GM18520 (cell line): ENCODE measurements around the gene PTDSS2.
"Not testable (repeated sequence)": the region's sequence is repeated elsewhere in the genome, so short reads cannot be mapped to it uniquely, and the experiment has no call there.

Source experiments
- ATAC-seq: cut with Tn5 transposase; IDR thresholded peaks from one replicate; pipeline ENCODE4 v1.9.1; 2021; ENCODE audit not compliant: unreplicated experiment

The PTDSS2 gene

GRCh38 chr11:431921-432320 is 18.2 kb upstream of the PTDSS2 start:
- no peak for ATAC-seq

- ATAC-seq, result no peak
These were observed 17.5 kb upstream of the PTDSS2 start for GRCh38 chr11:432501-433100.

DNA sequence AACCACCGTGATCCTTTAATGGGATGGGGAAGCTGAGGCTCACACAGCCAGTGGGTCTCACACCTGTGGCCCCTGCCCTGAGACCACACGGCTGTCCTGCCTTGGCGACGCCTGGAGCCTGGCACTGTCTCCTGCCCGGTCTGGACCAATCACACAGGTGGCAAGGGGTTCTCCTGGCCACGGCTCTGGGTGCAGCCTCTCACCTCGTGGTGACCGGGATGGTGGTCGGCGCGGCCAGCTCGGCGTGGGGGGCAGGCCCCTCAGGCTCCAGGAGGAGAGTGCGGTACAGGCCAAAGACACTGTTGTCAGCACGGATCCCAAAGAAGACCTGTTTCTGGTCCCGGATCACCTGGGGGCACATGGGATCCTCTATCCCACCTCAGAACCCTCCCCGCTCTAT is 17.0 kb upstream of the PTDSS2 start:
- no peak for ATAC-seq

- no peak for ATAC-seq
These were observed 16.4 kb upstream of the PTDSS2 start for GRCh38 chr11:433641-434040.

DNA sequence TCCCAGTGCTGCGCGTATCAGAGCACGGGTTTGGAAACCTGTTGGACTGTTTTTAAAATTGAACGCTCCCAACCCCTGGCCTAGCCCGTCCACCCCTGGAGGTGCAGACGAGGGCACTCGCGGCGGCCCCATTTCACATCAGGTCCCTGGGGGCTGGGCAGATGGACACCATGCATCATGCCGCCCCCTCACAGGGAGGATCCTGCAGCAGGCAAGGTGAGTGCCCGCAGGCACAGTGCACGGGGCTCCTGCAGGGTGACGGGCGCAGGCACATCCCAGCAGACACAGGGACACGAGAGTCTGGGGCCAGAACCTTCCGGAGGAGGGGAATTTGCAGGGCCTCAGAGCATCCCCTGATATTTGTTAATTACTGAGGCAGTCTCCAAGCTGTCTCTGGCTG is 15.6 kb upstream of the PTDSS2 start:
- ATAC-seq, result no peak

GRCh38 chr11:434999-435740 is 14.9 kb upstream of the PTDSS2 start:
- ATAC-seq, result not testable (repeated sequence)

- ATAC-seq, result no peak
These were observed 12.7 kb upstream of the PTDSS2 start for GRCh38 chr11:437228-437870.

GRCh38 chr11:438101-438844 is 11.8 kb upstream of the PTDSS2 start:
- ATAC-seq, result no peak

GRCh38 chr11:439315-440064 is 10.6 kb upstream of the PTDSS2 start:
- ATAC-seq, result no peak

- no peak for ATAC-seq
These were observed 9.7 kb upstream of the PTDSS2 start for GRCh38 chr11:440065-441042.

GRCh38 chr11:441043-441417 is 9.0 kb upstream of the PTDSS2 start:
- no peak for ATAC-seq

- no peak for ATAC-seq
These were observed 8.4 kb upstream of the PTDSS2 start, which contains the start of gene ANO9 for GRCh38 chr11:441418-442274. ANO9 (minus strand) TSS chr11:442011; CDS start chr11:441926, 85 bp downstream.

GRCh38 chr11:442611-443081 is 7.4 kb upstream of the PTDSS2 start:
- no peak for ATAC-seq

DNA sequence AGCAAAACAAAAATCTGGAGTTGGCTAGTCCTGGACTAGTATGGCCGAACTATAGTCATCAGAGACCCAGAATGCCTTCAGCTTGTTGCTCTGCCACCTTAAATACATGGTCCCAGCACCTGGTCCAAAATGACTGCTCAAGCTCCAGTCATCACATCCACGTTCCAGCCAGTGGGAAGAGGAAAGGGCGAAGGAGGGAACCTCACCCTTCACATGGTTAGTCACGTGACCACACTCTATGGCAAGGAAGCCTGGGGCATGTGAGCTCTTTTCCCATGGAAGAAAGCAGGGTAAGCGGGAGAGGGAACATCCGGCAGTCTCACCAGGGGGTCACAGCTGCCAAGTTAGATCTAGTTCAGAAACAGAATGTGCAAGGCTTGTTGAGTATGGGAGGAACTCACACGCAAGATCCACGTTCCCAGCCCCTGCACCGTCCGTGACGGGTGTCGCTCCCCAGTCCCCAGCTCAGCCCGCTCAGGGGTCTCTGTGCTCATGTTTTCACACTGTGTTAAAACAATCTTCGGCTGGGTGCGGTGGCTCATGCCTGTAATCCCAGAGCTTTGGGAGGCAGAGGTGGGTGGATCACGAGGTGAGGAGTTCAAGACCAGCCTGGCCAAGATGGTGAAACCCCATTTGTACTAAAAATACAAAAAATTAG is 6.4 kb upstream of the PTDSS2 start:
- no peak for ATAC-seq

DNA sequence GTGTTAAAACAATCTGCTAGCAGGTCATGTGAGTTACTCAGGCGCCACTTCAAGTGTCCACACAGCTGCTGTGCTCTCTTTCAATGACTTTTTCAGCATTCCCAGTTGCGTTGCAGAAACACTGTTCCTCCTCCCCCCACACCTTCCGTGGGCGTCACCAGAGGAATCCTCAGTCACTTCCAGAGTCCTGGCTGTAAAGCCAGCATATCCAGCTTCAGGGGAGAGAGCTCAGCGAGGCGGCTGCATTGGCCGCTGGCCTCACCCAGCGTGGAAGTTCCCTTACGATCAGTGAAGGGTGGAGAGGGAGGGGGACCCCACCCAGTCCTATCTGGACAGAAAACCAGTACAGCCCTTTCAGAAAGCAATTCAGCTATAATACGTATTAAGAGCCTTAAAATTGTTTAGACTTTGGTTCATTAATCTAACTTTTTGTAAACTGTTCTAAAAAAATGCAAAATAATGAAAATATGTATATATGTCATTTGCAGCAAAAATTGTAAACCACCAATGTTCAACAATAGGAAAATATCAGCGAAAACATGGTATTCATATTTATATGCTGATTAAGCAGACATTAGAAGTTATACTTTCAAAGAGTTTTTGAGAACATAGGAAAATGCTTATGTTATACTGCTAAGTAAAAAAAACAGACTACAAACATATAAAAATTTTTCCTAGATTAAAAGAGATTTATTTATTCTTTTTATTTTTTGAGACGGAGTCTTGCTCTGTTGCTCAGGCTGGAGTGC is 5.5 kb upstream of the PTDSS2 start:
- no peak for ATAC-seq

- ATAC-seq, result no peak
These were observed 4.1 kb upstream of the PTDSS2 start for GRCh38 chr11:445765-446588.

- no peak for ATAC-seq
These were observed 3.2 kb upstream of the PTDSS2 start for GRCh38 chr11:446891-447290.
